IMR-90 (cell line): ENCODE results near the gene SOX6. TPM values are rescaled to one million over a fixed set of nuclear protein-coding genes. Genes with fewer than 3 reads are reported as not detected.

Experiments
- ATAC-seq: fragments of 200-7000 bp; cut with Tn5 transposase; 2 replicates; pipeline ENCODE4 v1.9.1; 2020; ENCODE audit warnings: low read depth, mild to moderate bottlenecking, moderate library complexity
- BruUV-seq: library from RNA; stranded (reverse); fragments of 400-500 nt; replicated peaks from 2 replicates; lab custom pipeline; 2021; lab: Mats Ljungman, UMichigan
- CTCF ChIA-PET: fragments of 300-600 bp; formaldehyde crosslinking; extraction: SDS; loops from one replicate; lab custom pipeline; 2021; ENCODE audit warnings: antibody characterized with exemption; lab: Yijun Ruan, JAX
- POLR2A ChIA-PET: fragments of 300-600 bp; sonication (Branson Sonifier 250); formaldehyde crosslinking; loops from one replicate; lab custom pipeline; 2022; ENCODE audit warnings: antibody characterized with exemption; ENCODE audit not compliant: unreplicated experiment; lab: Charles Lee
- DNase-seq: peaks from one replicate; pipeline ENCODE4 v3.0.0; 2013
- H2AFZ ChIP-seq: replicated peaks from 2 replicates; pipeline ENCODE3; 2013; ENCODE audit warnings: low read length, mild to moderate bottlenecking; ENCODE audit not compliant: poor library complexity
- H2AK5ac ChIP-seq: 2 replicates; pipeline ENCODE4 v1.6.1; 2013; ENCODE audit warnings: low read depth, low read length, inconsistent platforms
- H2AK9ac ChIP-seq: replicated peaks from 2 replicates; pipeline ENCODE3; 2013; ENCODE audit warnings: mild to moderate bottlenecking, low read depth, low read length, moderate library complexity; ENCODE audit not compliant: poor library complexity
- H2BK120ac ChIP-seq: 2 replicates; pipeline ENCODE4 v1.6.1; 2013; ENCODE audit warnings: low read depth, low read length, inconsistent platforms
- H2BK15ac ChIP-seq: 3 replicates; pipeline ENCODE4 v1.6.1; 2013; ENCODE audit warnings: low read depth, low read length, inconsistent platforms
- H2BK20ac ChIP-seq: 2 replicates; pipeline ENCODE4 v1.6.1; 2013; ENCODE audit warnings: low read depth, mild to moderate bottlenecking, inconsistent platforms, low read length, moderate library complexity
- H2BK5ac ChIP-seq: 2 replicates; pipeline ENCODE4 v1.6.1; 2013; ENCODE audit warnings: mild to moderate bottlenecking, low read depth, low read length, inconsistent platforms; ENCODE audit not compliant: poor library complexity, severe bottlenecking
- H3K14ac ChIP-seq: replicated peaks from 2 replicates; pipeline ENCODE4 v1.6.1; 2013; ENCODE audit warnings: low read depth, low read length, inconsistent platforms
- H3K18ac ChIP-seq: 2 replicates; pipeline ENCODE4 v1.6.1; 2013; ENCODE audit warnings: low read depth, low read length, control low read depth
- H3K23ac ChIP-seq: 2 replicates; pipeline ENCODE4 v1.6.1; 2013; ENCODE audit warnings: low read depth, low read length, inconsistent platforms
- H3K27ac ChIP-seq: 2 replicates; pipeline ENCODE4 v1.5.1; 2013; ENCODE audit warnings: mild to moderate bottlenecking, control low read depth, low read length; ENCODE audit not compliant: insufficient read depth
- H3K27me3 ChIP-seq: 2 replicates; pipeline ENCODE4 v1.6.1; 2013; ENCODE audit warnings: low read length; ENCODE audit not compliant: control insufficient read depth, insufficient read depth
- H3K36me3 ChIP-seq: 2 replicates; pipeline ENCODE4 v1.6.1; 2013; ENCODE audit warnings: low read length, mixed read lengths; ENCODE audit not compliant: control insufficient read depth, insufficient read depth
- H3K4ac ChIP-seq: 2 replicates; pipeline ENCODE4 v1.6.1; 2013; ENCODE audit warnings: low read depth, low read length, inconsistent platforms
- H3K4me1 ChIP-seq: 2 replicates; pipeline ENCODE4 v1.6.1; 2013; ENCODE audit warnings: low read length, mixed read lengths; ENCODE audit not compliant: control insufficient read depth, insufficient read depth
- H3K4me2 ChIP-seq: 2 replicates; pipeline ENCODE4 v1.6.1; 2013; ENCODE audit warnings: low read depth, mild to moderate bottlenecking, control low read depth, low read length, moderate library complexity
- H3K4me3 ChIP-seq: 2 replicates; pipeline ENCODE4 v1.5.1; 2013; ENCODE audit warnings: low read depth, mild to moderate bottlenecking, control low read depth, low read length, moderate library complexity; ENCODE audit not compliant: insufficient read depth
- H3K56ac ChIP-seq: 2 replicates; pipeline ENCODE4 v1.6.1; 2013; ENCODE audit warnings: low read length, inconsistent platforms; ENCODE audit not compliant: insufficient read depth; ENCODE audit errors: extremely low read depth
- H3K79me1 ChIP-seq, 2 experiments: 2 replicates each; pipeline ENCODE4 v1.6.1; 2013; ENCODE audit warnings: low read length in 2 of 2, inconsistent platforms in 1 of 2, low read depth in 1 of 2
- H3K9ac ChIP-seq: 2 replicates; pipeline ENCODE4 v1.6.1; 2013; ENCODE audit warnings: low read depth, low read length, control low read depth
- H3K9me1 ChIP-seq: 2 replicates; pipeline ENCODE4 v1.6.1; 2013; ENCODE audit warnings: low read length, inconsistent platforms; ENCODE audit not compliant: insufficient read depth
- H3K9me3 ChIP-seq: 2 replicates; pipeline ENCODE4 v1.6.1; 2013; ENCODE audit warnings: low read length; ENCODE audit not compliant: control insufficient read depth, insufficient read depth
- H4K20me1 ChIP-seq: 2 replicates; pipeline ENCODE4 v1.6.1; 2013; ENCODE audit warnings: low read length, inconsistent platforms; ENCODE audit not compliant: insufficient read depth
- H4K5ac ChIP-seq: 2 replicates; pipeline ENCODE4 v1.6.1; 2013; ENCODE audit warnings: mild to moderate bottlenecking, low read depth, low read length, control low read depth
- H4K8ac ChIP-seq, 2 experiments: 2 replicates each; pipeline ENCODE4 v1.6.1; 2013; ENCODE audit warnings: low read depth in 2 of 2, low read length in 2 of 2, control low read depth in 1 of 2, inconsistent platforms in 1 of 2
- H4K91ac ChIP-seq: 2 replicates; pipeline ENCODE4 v1.6.1; 2013; ENCODE audit warnings: low read depth, low read length, inconsistent platforms; ENCODE audit not compliant: insufficient read depth
- CEBPB ChIP-seq: IDR thresholded peaks from 2 replicates; pipeline ENCODE4 v1.6.1; 2012; ENCODE audit warnings: low read depth, low read length, improper control_type of control experiment
- CTCF ChIP-seq: conservative IDR thresholded peaks from 2 replicates; pipeline ENCODE4 v1.5.1; 2012; ENCODE audit warnings: mild to moderate bottlenecking, low read depth, low read length, improper control_type of control experiment
- ELK1 ChIP-seq: fragments of 150-350 bp; IDR thresholded peaks from 2 replicates; pipeline ENCODE4 v1.6.1; 2016; ENCODE audit warnings: low read depth, mild to moderate bottlenecking, low read length, moderate library complexity, borderline replicate concordance
- FOS ChIP-seq: fragments of 150-350 bp; IDR thresholded peaks from 2 replicates; pipeline ENCODE4 v1.6.1; 2016; ENCODE audit warnings: low read depth, low read length
- MAFK ChIP-seq: IDR thresholded peaks from 2 replicates; pipeline ENCODE4 v1.6.1; 2012; ENCODE audit warnings: low read depth, low read length, improper control_type of control experiment
- MXI1 ChIP-seq: IDR thresholded peaks from 2 replicates; pipeline ENCODE4 v1.6.1; 2012; ENCODE audit warnings: low read depth, mild to moderate bottlenecking, low read length, moderate library complexity, borderline replicate concordance
- NFE2L2 ChIP-seq: fragments of 150-350 bp; IDR thresholded peaks from 2 replicates; pipeline ENCODE4 v1.6.1; 2016; ENCODE audit warnings: low read depth, mild to moderate bottlenecking, low read length
- POLR2A ChIP-seq: IDR thresholded peaks from 2 replicates; pipeline ENCODE4 v1.6.1; 2012; ENCODE audit warnings: mild to moderate bottlenecking, low read depth, low read length
- RAD21 ChIP-seq: IDR thresholded peaks from 2 replicates; pipeline ENCODE4 v1.6.1; 2012; ENCODE audit warnings: low read length, improper control_type of control experiment
- RCOR1 ChIP-seq: IDR thresholded peaks from 2 replicates; pipeline ENCODE4 v1.6.1; 2012; ENCODE audit warnings: mild to moderate bottlenecking, low read length, improper control_type of control experiment; ENCODE audit not compliant: insufficient replicate concordance
- RFX5 ChIP-seq: IDR thresholded peaks from 2 replicates; pipeline ENCODE4 v1.8.0; 2012; ENCODE audit warnings: low read depth, mild to moderate bottlenecking, low read length, moderate library complexity
- USF2 ChIP-seq: fragments of 150-350 bp; IDR thresholded peaks from 2 replicates; pipeline ENCODE4 v1.6.1; 2017; ENCODE audit warnings: mild to moderate bottlenecking, antibody characterized with exemption, low read length, low read depth
- WGBS, 2 experiments: methylation state at CpG; one replicate each; pipeline versions ENCODE4 v1.1.5 to v1.1.7; 2013; ENCODE audit warnings: missing lambda C conversion rate in 2 of 2; ENCODE audit not compliant: insufficient read length in 1 of 2; ENCODE audit errors: extremely low coverage in 2 of 2; 5-methylcytosine and 5-hydroxymethylcytosine counted together
- dilution Hi-C: fragments of 300-500 bp; cut with HindIII; formaldehyde crosslinking; loops from one replicate; pipeline ENCODE4 v1.14.3; 2018; ENCODE audit warnings: low sequenced_read_pairs; ENCODE audit not compliant: unreplicated experiment
- in situ Hi-C: fragments of 300-500 bp; cut with MboI; formaldehyde crosslinking; loops from 3 replicates; pipeline ENCODE4 v1.14.3; 2019; ENCODE audit warnings: low sequenced_read_pairs, inconsistent platforms, mixed read lengths
- intact Hi-C: fragments of 100-400 bp; cut with micrococcal nuclease; formaldehyde crosslinking; loops from 2 replicates; pipeline ENCODE4 v1.10.0; 2022
- polyA plus RNA-seq, 3 experiments: library from polyadenylated mRNA; depleted of rRNA; stranded (reverse); fragments of >200 nt; gene quantifications; 2 replicates each; pipeline ENCODE4 v1.2.3, GENCODE V29; 2012; ENCODE audit warnings: low replicate concordance in 1 of 3
- total RNA-seq: library from RNA; depleted of rRNA; stranded (reverse); fragments of >200 nt; gene quantifications from 2 replicates; pipeline ENCODE4 v1.2.3, GENCODE V29; 2012

The SOX6 gene
- total and polyA plus RNA-seq, 2 of the 4 experiments (the other 2 are of a cell fraction): 1.7 to 7.7 TPM

- H3K4me3 ChIP-seq: no peak overlapping the region
- H3K4me2 ChIP-seq: no peak overlapping the region
- H2AFZ ChIP-seq: no peak overlapping the region
- H3K9me1 ChIP-seq: no peaks in the 10 kb centered on the region
- dilution Hi-C loops: no loop called here
- H4K91ac ChIP-seq: no peak overlapping the region
- no peak overlapping the region for H3K9ac ChIP-seq
- intact Hi-C loops: no loop called here
- no peak overlapping the region for H2BK5ac ChIP-seq
- H4K5ac ChIP-seq: no peak overlapping the region
- no peaks in the 10 kb centered on the region for H3K4me1 ChIP-seq
- H4K20me1 ChIP-seq: no peaks in the 10 kb centered on the region
- in situ Hi-C loops: no loop called here
- H3K14ac ChIP-seq: no peak overlapping the region
- no peak overlapping the region for H2BK15ac ChIP-seq
- no peaks in the 10 kb centered on the region for H3K9me3 ChIP-seq
- no peak overlapping the region for H2BK120ac ChIP-seq
- H2BK20ac ChIP-seq: no peak overlapping the region
- no peak overlapping the region for H3K18ac ChIP-seq
- no peak for ATAC-seq
- TF ChIP-seq CTCF: no peak
- TF ChIP-seq ELK1: no peak
- TF ChIP-seq RFX5: no peak
- TF ChIP-seq CEBPB: no peak
- no peak for TF ChIP-seq FOS
- TF ChIP-seq MXI1: no peak
- no peak for TF ChIP-seq MAFK
- no peak for TF ChIP-seq USF2
- TF ChIP-seq POLR2A: no peak
- no peak for TF ChIP-seq RCOR1
- no peak for TF ChIP-seq NFE2L2
- no peak for TF ChIP-seq RAD21
- H3K56ac ChIP-seq: no peak overlapping the region
- ChIA-PET CTCF (no interaction called here), POLR2A (no interaction called here)
- no peaks in the 10 kb centered on the region for H3K79me1 ChIP-seq
- no peak overlapping the region for H3K4ac ChIP-seq
- H2AK5ac ChIP-seq: no peak overlapping the region
- H2AK9ac ChIP-seq: no peak overlapping the region
- DNase-seq: no peak
- H4K8ac ChIP-seq: no peak overlapping the region
- no peaks in the 10 kb centered on the region for H3K36me3 ChIP-seq
- WGBS, 2 experiments: no CpG with 5 or more reads among the region's 1 CpG
- no peak overlapping the region for H3K23ac ChIP-seq
- H3K27ac ChIP-seq: no peak overlapping the region
- no TSS peak for BruUV-seq
- H3K27me3 ChIP-seq: no peaks in the 10 kb centered on the region
Measured at GRCh38 chr11:16059332-16059731, 297.0 kb downstream of the SOX6 start.
